Esophagus (tissue), 2 donors: ENCODE results near the gene PDZD8. TPM values are rescaled to one million over a fixed set of nuclear protein-coding genes. Genes with fewer than 3 reads are reported as not detected.

ENCODE experiments used
- H3K27ac ChIP-seq, 2 donors: one replicate each; pipeline ENCODE4 v1.5.1; 2013; ENCODE audit warnings: low read depth in 2 of 2, mild to moderate bottlenecking in 2 of 2, inconsistent platforms in 1 of 2, low read length in 1 of 2, moderate library complexity in 1 of 2
- H3K27me3 ChIP-seq, 2 donors: one replicate each; pipeline ENCODE4 v1.6.1; 2013; ENCODE audit warnings: low read length in 2 of 2, control low read depth in 1 of 2, mild to moderate bottlenecking in 1 of 2; ENCODE audit not compliant: insufficient read depth in 2 of 2, control insufficient read depth in 1 of 2
- H3K36me3 ChIP-seq, 2 donors: one replicate each; pipeline ENCODE4 v1.6.1; 2013; ENCODE audit warnings: low read length in 1 of 2; ENCODE audit not compliant: control insufficient read depth in 2 of 2, insufficient read depth in 2 of 2
- H3K4me1 ChIP-seq, 2 donors: one replicate each; pipeline ENCODE4 v1.6.1; 2013; ENCODE audit warnings: low read length in 1 of 2; ENCODE audit not compliant: control insufficient read depth in 2 of 2, insufficient read depth in 2 of 2
- H3K4me3 ChIP-seq, 2 donors: one replicate each; pipeline ENCODE4 v1.5.1; 2013; ENCODE audit warnings: low read length in 2 of 2, mild to moderate bottlenecking in 2 of 2, low read depth in 1 of 2, moderate library complexity in 1 of 2
- H3K9me3 ChIP-seq, 2 donors: one replicate each; pipeline ENCODE4 v1.6.1; 2013; ENCODE audit warnings: mild to moderate bottlenecking in 2 of 2, low read depth in 1 of 2, low read length in 1 of 2, moderate library complexity in 1 of 2; ENCODE audit not compliant: control insufficient read depth in 2 of 2, insufficient read depth in 1 of 2
- WGBS, 2 donors: extraction: QIAGEN DNeasy Blood & Tissue Kit; methylation state at CpG; one replicate each; pipeline ENCODE4 v1.1.7; 2013; 5-methylcytosine and 5-hydroxymethylcytosine counted together
- polyA plus RNA-seq, 2 donors: library from polyadenylated mRNA; stranded (reverse); fragments of 200-250 nt; gene quantifications; one replicate each; pipeline ENCODE4 v1.2.3, GENCODE V29; 2013
- donor health status: healthy with polysubstance abuse.
- donor health status: Bipolar disorder and iron deficiency.

Gene PDZD8
- polyA plus RNA-seq, 2 donors = 2.9 to 6.8 TPM

- Histone ChIP-seq H3K4me1 (no peaks in the 10 kb centered on the region), H3K27ac (no peak overlapping the region)
Measured at GRCh38 chr10:117398029-117398428, 22.8 kb upstream of the PDZD8 start.

GRCh38 chr10:117391436-117392205, 16.4 kb upstream of the PDZD8 start:
- H3K27me3 ChIP-seq = no peaks in the 10 kb centered on the region
- WGBS, 2 donors = 37 to 48% methylated on average over 4 of the region's 4 CpGs
- peak overlapping the region; percentile 47 to 70 for H3K27ac ChIP-seq
- H3K36me3 ChIP-seq = no peaks in the 10 kb centered on the region
- peaks cover 0 to 5% of the 10 kb centered on the region in 2 donors for H3K4me1 ChIP-seq
- no peaks in the 10 kb centered on the region for H3K9me3 ChIP-seq
- H3K4me3 ChIP-seq = no peak overlapping the region

More at GRCh38 chr10:117398029-117398428, 22.8 kb upstream of the PDZD8 start:
- no peaks in the 10 kb centered on the region for H3K36me3 ChIP-seq
- no peaks in the 10 kb centered on the region for H3K27me3 ChIP-seq
- WGBS, 2 donors = 93 to 97% methylated on average over 3 of the region's 3 CpGs
- no peaks in the 10 kb centered on the region for H3K9me3 ChIP-seq
- no peak overlapping the region for H3K4me3 ChIP-seq

- H3K9me3 ChIP-seq = no peaks in the 10 kb centered on the region
- peaks cover 0 to 2% of the 10 kb centered on the region in 2 donors for H3K27me3 ChIP-seq
- H3K4me3 ChIP-seq = no peak overlapping the region
- no peak overlapping the region for H3K27ac ChIP-seq
- H3K36me3 ChIP-seq = no peaks in the 10 kb centered on the region
- peaks cover 0 to 5% of the 10 kb centered on the region in 2 donors for H3K4me1 ChIP-seq
- 82 to 90% methylated on average over 3 of the region's 3 CpGs for WGBS, 2 donors
Measured at GRCh38 chr10:117390420-117390819, 15.2 kb upstream of the PDZD8 start.

GRCh38 chr10:117386805-117387204, 11.6 kb upstream of the PDZD8 start:
- WGBS, 2 donors = 85 to 88% methylated on average over 2 of the region's 2 CpGs
- peaks cover 0 to 2% of the 10 kb centered on the region in 2 donors for H3K27me3 ChIP-seq
- H3K27ac ChIP-seq = no peak overlapping the region
- H3K36me3 ChIP-seq = no peaks in the 10 kb centered on the region
- H3K4me3 ChIP-seq = no peak overlapping the region
- no peaks in the 10 kb centered on the region for H3K9me3 ChIP-seq
- H3K4me1 ChIP-seq = no peaks in the 10 kb centered on the region

GRCh38 chr10:117382861-117383260, 7.6 kb upstream of the PDZD8 start:
- 45 to 84% methylated on average over 1 of the region's 1 CpG for WGBS, 2 donors
- Histone ChIP-seq H3K36me3 (no peaks in the 10 kb centered on the region), H3K4me3 (no peak overlapping the region), H3K4me1 (no peaks in the 10 kb centered on the region), H3K27me3 (peaks cover 0 to 2% of the 10 kb centered on the region in 2 donors), H3K27ac (no peak overlapping the region), H3K9me3 (no peaks in the 10 kb centered on the region)

- peaks cover 0 to 3% of the 10 kb centered on the region in 2 donors for H3K4me1 ChIP-seq
- H3K4me3 ChIP-seq = peak overlapping the region; percentile 72 to 98
- H3K36me3 ChIP-seq = no peaks in the 10 kb centered on the region
- H3K27me3 ChIP-seq = no peaks in the 10 kb centered on the region
- peak overlapping the region; percentile 91 to 94 for H3K27ac ChIP-seq
- WGBS, 2 donors = 0% methylated on average over 83 to 92 of the region's 92 CpGs
- peaks cover 0 to 2% of the 10 kb centered on the region in 2 donors for H3K9me3 ChIP-seq
Measured at GRCh38 chr10:117374506-117375359, 507 bp downstream of the PDZD8 start.

GRCh38 chr10:117373823-117374505, 1.3 kb downstream of the PDZD8 start:
- Histone ChIP-seq H3K36me3 (no peaks in the 10 kb centered on the region), H3K27ac (peak overlapping the region; percentile 30 to 91), H3K4me1 (peaks cover 0 to 3% of the 10 kb centered on the region in 2 donors), H3K27me3 (no peaks in the 10 kb centered on the region), H3K4me3 (peak overlapping the region; percentile 72 to 98), H3K9me3 (peaks cover 0 to 2% of the 10 kb centered on the region in 2 donors)
- 0 to 1% methylated on average over 31 of the region's 31 CpGs for WGBS, 2 donors

- Histone ChIP-seq H3K4me1 (peaks cover 0 to 3% of the 10 kb centered on the region in 2 donors), H3K9me3 (peaks cover 0 to 2% of the 10 kb centered on the region in 2 donors), H3K27ac (no peak overlapping the region), H3K36me3 (no peaks in the 10 kb centered on the region), H3K4me3 (no peak overlapping the region), H3K27me3 (no peaks in the 10 kb centered on the region)
- 48 to 54% methylated on average over 5 of the region's 5 CpGs for WGBS, 2 donors
Measured at GRCh38 chr10:117370205-117370604, 5.0 kb downstream of the PDZD8 start.

GRCh38 chr10:117367718-117368117, 7.5 kb downstream of the PDZD8 start:
- Histone ChIP-seq H3K4me3 (no peak overlapping the region), H3K27ac (no peak overlapping the region), H3K4me1 (no peaks in the 10 kb centered on the region), H3K27me3 (no peaks in the 10 kb centered on the region), H3K9me3 (no peaks in the 10 kb centered on the region), H3K36me3 (no peaks in the 10 kb centered on the region)
- 68 to 89% methylated on average over 5 of the region's 5 CpGs for WGBS, 2 donors
